Peyer's patch (tissue), 4 donors: ENCODE data around the gene PHC1. TPM values are rescaled to one million over a fixed set of nuclear protein-coding genes. Genes with fewer than 3 reads are reported as not detected.

ENCODE experiments used
- DNase-seq, 3 donors: peaks; one replicate each; pipeline ENCODE4 v3.0.0-alpha.2; 2017 to 2019
- H3K27ac ChIP-seq, 4 donors: fragments of 200-600 bp; sonication (generic); one replicate each; pipeline ENCODE4 v1.5.1; 2016 to 2019
- H3K27me3 ChIP-seq, 2 donors: fragments of 200-600 bp; sonication (generic); one replicate each; pipeline ENCODE4 v1.5.1; 2019
- H3K36me3 ChIP-seq, 3 donors: fragments of 200-600 bp; sonication (generic); one replicate each; pipeline ENCODE4 v1.5.1; 2016 to 2019
- H3K4me1 ChIP-seq, 4 donors: fragments of 200-600 bp; sonication (generic); one replicate each; pipeline ENCODE4 v1.5.1; 2016 to 2019
- H3K4me3 ChIP-seq, 4 donors: fragments of 200-600 bp; sonication (generic); 1 replicate in 3 of 4; 2 replicates in 1 of 4; pipeline ENCODE4 v1.5.1; 2016 to 2019; ENCODE audit warnings: mild to moderate bottlenecking in 1 of 4
- H3K9me3 ChIP-seq, 4 donors: fragments of 200-600 bp; sonication (generic); one replicate each; pipeline ENCODE4 v1.5.1; 2016 to 2019; ENCODE audit warnings: mild to moderate bottlenecking in 1 of 4
- CTCF ChIP-seq, 6 experiments: fragments of 450-650 bp in 4 of 6; fragments of 200-600 bp in 2 of 6; sonication (generic) in 1 of 6; IDR thresholded peaks; one replicate each; pipeline ENCODE4 v1.5.1; 2017 to 2019; ENCODE audit warnings: antibody characterized with exemption in 6 of 6, mild to moderate bottlenecking in 3 of 6, moderate library complexity in 1 of 6
- POLR2A ChIP-seq, 2 donors: fragments of 450-650 bp; IDR thresholded peaks; one replicate each; pipeline ENCODE4 v1.5.1; 2017; ENCODE audit warnings: antibody characterized with exemption in 2 of 2, mild to moderate bottlenecking in 2 of 2, moderate library complexity in 2 of 2
- total RNA-seq, 4 donors: library from RNA; depleted of rRNA; stranded (reverse); fragments of >200 nt; gene quantifications; one replicate each; pipeline ENCODE4 v1.1.0, GENCODE V29; 2016

PHC1 gene
- total RNA-seq, 4 donors from 2014 or later: 11.2 to 52.8 (median 31.0) TPM

- no peak overlapping the region for H3K27ac ChIP-seq
- no peak for DNase-seq
- TF ChIP-seq CTCF (IDR thresholded peaks at IDR 0.05) (no peak), POLR2A (IDR thresholded peaks at IDR 0.05) (no peak)
- H3K27me3 ChIP-seq: no peaks in the 10 kb centered on the region
- H3K4me1 ChIP-seq: no peaks in the 10 kb centered on the region
- no peaks in the 10 kb centered on the region for H3K9me3 ChIP-seq
- no peaks in the 10 kb centered on the region for H3K36me3 ChIP-seq
- H3K4me3 ChIP-seq: no peak overlapping the region
Measured at GRCh38 chr12:8871068-8871467, 43.2 kb upstream of the PHC1 start.

GRCh38 chr12:8876887-8877286 lies 37.4 kb upstream of the PHC1 start:
- H3K9me3 ChIP-seq: no peaks in the 10 kb centered on the region
- TF ChIP-seq CTCF (IDR thresholded peaks at IDR 0.05) (no peak), POLR2A (IDR thresholded peaks at IDR 0.05) (no peak)
- H3K36me3 ChIP-seq: no peaks in the 10 kb centered on the region
- DNase-seq: no peak
- H3K4me3 ChIP-seq: no peak overlapping the region
- H3K27ac ChIP-seq: no peak overlapping the region
- no peaks in the 10 kb centered on the region for H3K27me3 ChIP-seq
- no peaks in the 10 kb centered on the region for H3K4me1 ChIP-seq

GRCh38 chr12:8886502-8887284 lies 27.6 kb upstream of the PHC1 start:
- no peak for DNase-seq
- no peak overlapping the region for H3K4me3 ChIP-seq
- H3K9me3 ChIP-seq: no peaks in the 10 kb centered on the region
- TF ChIP-seq CTCF (IDR thresholded peaks at IDR 0.05): no peak
- TF ChIP-seq POLR2A (IDR thresholded peaks at IDR 0.05): no peak
- H3K27ac ChIP-seq: no peak overlapping the region
- no peaks in the 10 kb centered on the region for H3K27me3 ChIP-seq
- H3K36me3 ChIP-seq: no peaks in the 10 kb centered on the region
- no peaks in the 10 kb centered on the region for H3K4me1 ChIP-seq

GRCh38 chr12:8887285-8887715 lies 27.0 kb upstream of the PHC1 start:
- Histone ChIP-seq H3K4me1 (no peaks in the 10 kb centered on the region), H3K27ac (no peak overlapping the region), H3K9me3 (no peaks in the 10 kb centered on the region), H3K27me3 (no peaks in the 10 kb centered on the region), H3K4me3 (no peak overlapping the region), H3K36me3 (no peaks in the 10 kb centered on the region)
- no peak for TF ChIP-seq POLR2A (IDR thresholded peaks at IDR 0.05)
- no peak for TF ChIP-seq CTCF (IDR thresholded peaks at IDR 0.05)
- no peak for DNase-seq

GRCh38 chr12:8890313-8891085 lies 23.8 kb upstream of the PHC1 start:
- no peaks in the 10 kb centered on the region for H3K36me3 ChIP-seq
- peak in 2 of 3 donors; percentile 42 to 76 for DNase-seq
- no peaks in the 10 kb centered on the region for H3K9me3 ChIP-seq
- no peaks in the 10 kb centered on the region for H3K27me3 ChIP-seq
- TF ChIP-seq CTCF (IDR thresholded peaks at IDR 0.05): peak; percentile 61 to 88 (median 77)
- TF ChIP-seq POLR2A (IDR thresholded peaks at IDR 0.05): no peak
- H3K4me1 ChIP-seq: no peaks in the 10 kb centered on the region
- peak overlapping the region; percentile 11 to 56 (median 39) for H3K4me3 ChIP-seq
- H3K27ac ChIP-seq: no peak overlapping the region
